GM18517 (cell line): ENCODE results near the gene SGSM1.
"Not testable (repeated sequence)": the region's sequence is repeated elsewhere in the genome, so short reads cannot be mapped to it uniquely, and the experiment has no call there.

ENCODE experiments used
- ATAC-seq: cut with Tn5 transposase; IDR thresholded peaks from one replicate; pipeline ENCODE4 v1.9.1; 2021; ENCODE audit warnings: mild to moderate bottlenecking, moderate library complexity; ENCODE audit not compliant: unreplicated experiment

SGSM1 gene

DNA sequence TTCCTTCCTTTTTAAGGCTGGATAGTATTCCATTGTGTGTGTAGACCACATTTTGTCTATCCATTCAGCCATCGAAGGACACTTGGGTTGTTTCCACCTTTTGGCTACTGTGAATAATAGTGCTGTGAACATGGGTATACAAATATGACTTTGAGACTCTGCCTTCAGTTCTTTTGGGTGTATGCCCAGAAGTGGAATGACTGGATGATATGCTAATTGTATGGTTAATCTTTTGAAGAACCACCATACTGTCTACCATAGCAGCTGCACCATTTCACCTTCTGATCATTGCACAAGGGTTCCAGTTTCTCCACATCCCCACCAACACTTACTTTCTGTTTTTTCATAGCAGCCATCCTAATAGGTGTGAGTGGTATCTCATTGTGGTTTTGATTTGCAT, 30.3 kb downstream of the SGSM1 start:
- ATAC-seq, result no peak

GRCh38 chr22:24837517-24837916, 31.5 kb downstream of the SGSM1 start:
- ATAC-seq, result not testable (repeated sequence)

- no peak for ATAC-seq
These were observed 35.2 kb downstream of the SGSM1 start for GRCh38 chr22:24841261-24841660.

DNA sequence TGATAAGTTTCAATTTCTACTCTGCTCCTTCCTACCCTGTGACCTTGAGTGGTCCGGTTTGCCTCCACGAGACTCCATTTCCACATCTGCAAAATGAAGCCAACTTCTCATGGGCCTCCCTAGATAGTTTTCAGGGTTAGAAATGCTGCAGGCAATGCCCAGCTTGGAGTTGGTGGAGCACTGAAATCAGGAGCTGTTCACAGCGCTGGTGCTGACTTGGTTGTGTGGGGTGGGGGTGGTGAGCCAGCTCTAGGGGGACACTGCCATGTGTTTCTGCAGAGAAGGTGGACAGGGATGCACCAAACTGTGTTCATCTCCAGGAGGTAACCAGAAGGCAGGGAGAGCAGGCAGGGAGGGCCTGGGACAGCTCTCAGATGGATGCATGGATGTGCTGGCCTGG, 37.0 kb downstream of the SGSM1 start:
- ATAC-seq, result no peak

DNA sequence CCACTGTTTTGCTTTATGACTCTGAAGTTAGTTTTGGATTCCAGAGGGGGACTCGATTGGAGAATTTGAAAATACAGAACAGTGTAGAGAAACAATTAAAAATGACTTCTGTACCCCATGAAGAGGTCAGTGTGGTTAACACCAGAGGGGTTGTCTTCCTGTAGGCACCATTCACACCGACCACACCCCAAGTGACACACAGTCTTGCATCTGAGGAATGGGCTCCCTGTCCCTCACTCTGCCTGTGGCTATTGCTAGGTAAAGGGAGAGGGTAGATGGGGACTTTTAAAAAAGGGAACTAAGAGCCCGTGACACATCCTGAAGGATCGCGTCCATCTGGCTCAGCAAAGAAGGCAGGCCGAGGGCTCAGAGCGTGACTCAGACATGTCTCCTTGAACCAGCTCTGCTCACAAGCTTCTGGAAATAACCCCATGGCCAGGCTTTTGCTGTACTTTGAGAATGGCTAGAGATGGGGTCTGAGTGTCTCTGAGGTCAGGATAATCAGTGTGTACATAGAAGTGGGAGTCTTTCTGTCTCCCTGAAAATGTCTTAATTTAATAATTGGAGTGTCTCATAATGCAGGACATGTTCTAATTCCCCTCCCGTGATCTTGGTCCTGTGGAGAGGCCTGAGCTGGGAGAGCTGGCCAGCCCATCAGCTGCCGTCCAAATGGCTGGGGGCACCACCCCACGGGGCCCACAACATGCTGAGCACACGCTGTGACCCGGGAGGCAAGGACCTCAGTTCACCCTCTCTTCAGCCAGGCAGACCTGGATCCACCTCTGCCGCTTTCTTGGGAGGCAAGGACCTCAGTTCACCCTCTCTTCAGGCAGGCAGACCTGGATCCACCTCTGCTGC, 39.3 kb downstream of the SGSM1 start:
- ATAC-seq, result no peak

GRCh38 chr22:24847490-24847889, 41.5 kb downstream of the SGSM1 start:
- ATAC-seq, result no peak

- ATAC-seq, result no peak
These were observed 42.7 kb downstream of the SGSM1 start for GRCh38 chr22:24848559-24849168.

DNA sequence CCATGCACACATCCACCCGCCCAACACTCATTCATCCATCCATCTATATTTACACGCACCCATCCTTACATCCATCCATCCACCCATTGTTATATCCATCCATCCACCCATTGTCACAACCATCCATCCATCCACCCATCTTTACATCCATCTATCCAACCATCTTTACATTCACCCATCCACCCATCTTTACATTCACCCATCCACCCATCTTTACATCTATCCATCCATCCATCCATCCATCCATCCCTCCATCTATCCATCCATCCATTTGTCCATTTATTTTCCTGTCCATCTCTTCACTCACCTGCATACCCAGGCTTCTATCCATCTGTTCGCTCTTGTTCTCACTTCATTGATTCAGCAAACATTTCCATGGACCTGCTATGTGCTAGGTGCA, 49.8 kb downstream of the SGSM1 start:
- ATAC-seq, result no peak

DNA sequence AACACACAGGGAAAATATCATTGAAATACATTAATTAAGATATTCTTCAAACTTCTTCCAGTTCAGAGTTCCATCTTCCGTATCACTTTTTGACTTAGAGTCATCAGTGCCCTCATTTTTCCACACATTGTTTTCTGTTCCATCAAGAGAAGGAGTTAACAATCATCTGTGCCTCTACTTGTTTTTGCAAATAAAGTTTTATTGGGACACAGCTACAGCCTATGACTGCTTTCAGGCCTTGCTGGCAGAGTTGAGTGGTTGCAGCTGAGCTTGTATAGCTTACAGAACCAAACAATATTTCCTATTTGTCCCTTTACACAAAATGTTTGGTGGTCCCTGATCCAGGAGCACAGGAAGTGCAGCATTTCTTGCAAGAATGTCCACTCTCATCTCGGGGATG, 51.6 kb downstream of the SGSM1 start:
- no peak for ATAC-seq

GRCh38 chr22:24859587-24859986, 53.6 kb downstream of the SGSM1 start:
- ATAC-seq, result no peak

- ATAC-seq, result no peak
These were observed 59.5 kb downstream of the SGSM1 start for GRCh38 chr22:24865508-24865907.

DNA sequence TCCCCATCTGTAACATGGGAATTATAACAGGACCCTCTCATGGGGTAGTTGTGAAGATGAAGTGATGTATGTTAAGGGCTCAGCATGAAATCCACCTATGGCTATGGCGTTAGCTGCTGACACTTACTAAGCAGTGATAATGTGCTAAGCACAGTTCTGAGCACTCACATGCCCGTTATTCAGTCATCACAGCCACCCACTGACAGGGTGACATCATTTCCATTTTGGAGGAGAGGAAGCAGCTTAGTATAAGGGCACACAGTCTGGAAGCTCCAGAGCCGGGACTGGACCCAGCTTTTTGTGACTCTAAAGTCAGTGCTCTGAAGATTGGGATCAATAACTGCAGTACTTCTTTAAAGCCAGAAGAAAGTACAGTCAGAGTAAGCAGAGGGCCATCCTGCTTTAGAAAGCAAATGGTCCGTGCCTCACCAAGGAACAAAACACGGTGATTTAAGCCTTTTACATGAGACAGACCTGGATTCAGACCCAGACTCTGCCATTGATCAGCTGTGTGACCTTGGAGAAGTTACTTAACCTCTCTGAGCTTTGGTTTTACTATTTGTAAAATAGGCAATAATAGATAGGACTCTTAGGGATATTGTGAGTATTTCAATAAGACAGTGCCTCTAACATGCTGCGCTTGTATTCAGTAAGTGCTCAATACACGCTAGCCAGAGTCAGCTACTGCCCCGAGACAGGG, 61.5 kb downstream of the SGSM1 start:
- ATAC-seq, result no peak

DNA sequence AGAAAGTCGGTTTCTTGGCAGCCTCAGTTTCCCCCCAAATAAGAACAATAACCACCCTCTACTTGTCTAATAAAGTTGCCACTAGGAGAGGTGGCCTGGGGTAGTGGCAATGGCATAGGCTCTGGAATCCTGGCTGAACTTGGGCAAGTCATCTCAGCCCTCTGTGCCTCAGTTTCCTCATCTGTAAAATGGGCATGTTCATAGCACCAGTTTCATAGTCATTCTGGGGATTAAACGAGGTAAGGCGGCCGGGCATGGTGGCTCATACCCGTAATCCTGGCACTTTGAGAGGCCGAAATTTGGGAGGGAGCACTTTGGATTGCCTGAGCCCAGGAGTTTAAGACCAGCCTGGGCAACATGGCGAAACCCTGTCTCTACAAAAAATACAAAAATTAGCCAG, 63.0 kb downstream of the SGSM1 start:
- ATAC-seq, result no peak

DNA sequence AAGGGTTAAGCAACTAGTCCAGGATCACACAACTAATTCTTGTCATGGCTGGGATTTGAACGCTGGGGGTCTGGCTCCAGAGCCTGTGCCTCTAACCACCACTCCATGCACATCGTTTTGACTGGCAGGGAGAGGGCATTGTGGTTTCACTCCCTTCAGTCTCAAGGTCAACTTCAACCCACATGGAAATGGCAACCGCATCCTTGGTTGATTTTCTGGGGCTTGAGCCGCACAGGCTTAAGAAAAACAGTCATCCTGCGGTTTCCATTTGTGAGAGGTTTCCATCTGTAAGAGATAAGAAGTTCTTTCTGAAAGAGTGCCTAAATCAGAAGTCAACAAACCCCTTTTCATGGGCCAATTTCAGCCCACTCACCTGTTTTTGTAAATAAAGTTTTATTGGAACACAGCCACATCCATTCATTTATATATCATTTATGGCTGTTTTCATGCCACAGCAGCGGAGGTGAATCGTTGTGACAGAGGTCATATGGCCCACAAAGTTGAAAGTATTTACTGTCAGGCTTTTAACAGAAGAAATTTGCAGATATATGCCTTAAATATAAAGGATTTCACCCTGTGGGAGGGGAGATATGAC, 65.7 kb downstream of the SGSM1 start:
- ATAC-seq, result no peak

DNA sequence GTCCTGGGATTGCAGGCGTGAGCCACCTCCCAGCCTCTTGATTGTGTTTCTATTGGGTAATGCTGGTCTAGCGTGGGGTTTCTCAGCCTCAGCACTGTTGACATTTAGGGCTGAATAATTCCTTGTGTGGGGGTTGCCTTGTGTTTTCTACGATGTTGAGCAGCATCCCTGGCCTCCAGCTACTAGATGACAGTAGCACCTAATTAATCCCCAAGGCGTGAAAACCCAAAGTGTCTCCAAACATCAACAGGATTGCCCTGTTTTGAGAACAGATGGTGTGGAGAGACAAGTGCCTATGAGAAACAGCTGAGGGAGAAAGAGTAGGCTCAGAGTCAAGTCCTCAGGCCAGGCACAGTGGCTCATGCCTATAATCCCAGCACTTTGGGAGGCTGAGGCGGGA, 67.2 kb downstream of the SGSM1 start:
- ATAC-seq, result no peak

- no peak for ATAC-seq
These were observed 70.0 kb downstream of the SGSM1 start for GRCh38 chr22:24875862-24876506.

DNA sequence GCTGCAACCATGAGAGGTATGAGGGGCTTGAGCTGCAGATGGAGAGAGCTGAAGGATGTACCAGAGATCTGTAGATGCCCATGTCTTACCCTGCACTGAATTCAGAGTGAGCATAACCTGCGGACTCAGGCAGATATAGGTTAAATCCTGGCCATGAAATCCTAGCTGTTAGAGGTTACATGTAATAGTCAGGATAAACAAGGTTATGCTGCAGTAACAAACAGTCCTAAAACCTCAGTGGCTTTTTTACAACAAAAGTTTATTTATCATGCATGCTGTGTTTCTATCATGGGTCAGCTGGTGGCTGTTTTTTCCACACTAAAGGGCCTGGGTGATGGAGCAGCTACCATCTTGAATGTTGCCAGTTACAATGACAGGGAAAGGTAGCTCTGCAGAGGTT, 70.7 kb downstream of the SGSM1 start:
- no peak for ATAC-seq

DNA sequence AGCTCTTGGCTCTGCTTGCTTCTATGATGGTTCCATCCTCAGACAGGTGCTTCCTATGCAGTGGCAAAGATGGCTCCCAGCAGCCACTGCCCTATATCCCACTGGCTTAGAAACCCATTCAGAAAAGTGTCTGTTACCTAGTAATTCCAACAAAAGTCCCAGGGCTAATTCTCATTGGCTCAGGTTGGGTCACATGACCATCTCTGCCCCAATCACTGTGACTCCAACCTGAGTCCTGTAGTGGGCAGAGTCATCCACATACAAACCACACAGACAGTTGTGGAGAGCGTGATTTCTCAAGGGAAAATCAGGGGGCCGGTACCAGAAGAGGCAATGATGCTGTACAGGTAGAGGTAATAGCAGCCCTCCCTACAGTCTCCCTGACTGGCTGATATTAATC, 73.0 kb downstream of the SGSM1 start:
- ATAC-seq, result no peak

DNA sequence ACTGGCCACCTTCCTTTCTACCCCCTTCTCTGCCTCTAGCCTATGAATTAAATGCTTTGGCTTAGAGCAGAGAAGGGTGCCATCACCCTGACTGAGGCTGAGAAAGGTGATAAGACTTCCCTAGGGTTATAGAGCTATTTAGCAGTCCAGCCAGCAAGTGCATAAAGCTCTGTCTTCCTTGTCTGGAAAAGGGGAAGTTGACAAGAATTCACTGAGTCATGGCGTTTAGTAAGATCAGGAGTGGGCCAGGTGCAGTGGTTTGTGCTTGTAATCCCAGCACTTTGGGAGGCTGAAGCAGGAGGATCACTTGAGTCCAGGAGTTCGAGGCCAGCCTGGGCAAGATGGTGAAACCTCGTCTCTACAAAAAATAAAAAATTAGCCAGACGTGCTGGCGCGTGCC, 77.4 kb downstream of the SGSM1 start:
- ATAC-seq, result no peak

DNA sequence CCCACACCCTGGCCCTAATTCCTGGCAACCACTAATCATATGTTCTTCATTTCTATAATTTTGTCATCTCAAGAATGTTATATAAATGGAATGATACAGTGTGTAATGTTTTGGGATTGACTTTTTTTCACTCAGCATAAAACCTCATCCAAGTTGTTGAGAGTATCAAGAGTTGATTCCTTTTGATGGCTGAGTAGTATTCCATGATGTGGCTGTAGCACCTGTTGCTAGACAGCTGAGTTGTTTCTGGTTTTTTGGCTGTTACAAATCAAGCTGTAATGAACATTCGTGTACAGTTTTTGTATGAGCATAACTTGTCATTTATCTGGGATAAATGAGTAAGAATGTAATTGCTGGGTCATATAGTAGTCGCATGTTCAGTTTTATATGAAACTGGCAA, 81.2 kb downstream of the SGSM1 start:
- ATAC-seq, result no peak
